H9 (cell line): Measurements from ENCODE around the gene APC. TPM values are rescaled to one million over a fixed set of nuclear protein-coding genes. Genes with fewer than 3 reads are reported as not detected.

Experiments
- DNase-seq: peaks from one replicate; pipeline ENCODE4 v3.0.0-alpha.2; 2017
- H2AFZ ChIP-seq: one replicate; pipeline ENCODE4 v1.6.1; 2013; ENCODE audit warnings: mild to moderate bottlenecking, low read length, control low read depth, moderate library complexity
- H2AK5ac ChIP-seq: 2 replicates; pipeline ENCODE4 v1.6.1; 2013; ENCODE audit warnings: low read length, control low read depth, mixed read lengths; ENCODE audit not compliant: insufficient read length
- H2BK120ac ChIP-seq: one replicate; pipeline ENCODE4 v1.6.1; 2013; ENCODE audit warnings: low read depth, mild to moderate bottlenecking, low read length, control low read depth, inconsistent platforms; ENCODE audit not compliant: poor library complexity, severe bottlenecking
- H2BK12ac ChIP-seq: 2 replicates; pipeline ENCODE4 v1.6.1; 2013; ENCODE audit warnings: low read length, control low read depth, mixed read lengths, low read depth; ENCODE audit not compliant: insufficient read length
- H2BK15ac ChIP-seq: 2 replicates; pipeline ENCODE4 v1.6.1; 2013; ENCODE audit warnings: low read depth, low read length, control low read depth
- H2BK20ac ChIP-seq: one replicate; pipeline ENCODE4 v1.6.1; 2013; ENCODE audit warnings: low read depth, mild to moderate bottlenecking, low read length, control low read depth, inconsistent platforms; ENCODE audit not compliant: poor library complexity, severe bottlenecking
- H2BK5ac ChIP-seq: 2 replicates; pipeline ENCODE4 v1.6.1; 2013; ENCODE audit warnings: low read length, control low read depth, mixed read lengths; ENCODE audit not compliant: insufficient read length
- H3K14ac ChIP-seq: 2 replicates; pipeline ENCODE4 v1.6.1; 2013; ENCODE audit warnings: low read length, control low read depth; ENCODE audit not compliant: insufficient read depth
- H3K18ac ChIP-seq: 2 replicates; pipeline ENCODE4 v1.6.1; 2013; ENCODE audit warnings: low read depth, mild to moderate bottlenecking, mixed read lengths, low read length, control low read depth; ENCODE audit not compliant: insufficient read length
- H3K23ac ChIP-seq: 2 replicates; pipeline ENCODE4 v1.6.1; 2013; ENCODE audit warnings: low read length, control low read depth, mixed read lengths, low read depth; ENCODE audit not compliant: insufficient read length
- H3K23me2 ChIP-seq: 2 replicates; pipeline ENCODE4 v1.6.1; 2013; ENCODE audit warnings: low read depth, mild to moderate bottlenecking, mixed read lengths, low read length, control low read depth; ENCODE audit not compliant: insufficient read length, poor library complexity, severe bottlenecking
- H3K27ac ChIP-seq: 2 replicates; pipeline ENCODE4 v1.5.1; 2013; ENCODE audit warnings: low read length, control low read depth, mixed read lengths, low read depth; ENCODE audit not compliant: insufficient read length
- H3K27me3 ChIP-seq: 2 replicates; pipeline ENCODE4 v1.6.1; 2013; ENCODE audit warnings: low read length, control low read depth, inconsistent platforms; ENCODE audit not compliant: insufficient read depth
- H3K4ac ChIP-seq: 2 replicates; pipeline ENCODE4 v1.6.1; 2013; ENCODE audit warnings: low read depth, mild to moderate bottlenecking, control low read depth, inconsistent platforms, low read length, moderate library complexity
- H3K4me1 ChIP-seq: 2 replicates; pipeline ENCODE4 v1.6.1; 2013; ENCODE audit warnings: low read length, control low read depth, inconsistent platforms; ENCODE audit not compliant: insufficient read depth
- H3K4me2 ChIP-seq: 2 replicates; pipeline ENCODE4 v1.6.1; 2013; ENCODE audit warnings: low read length, control low read depth, mixed read lengths; ENCODE audit not compliant: insufficient read length, insufficient read depth
- H3K56ac ChIP-seq: 2 replicates; pipeline ENCODE4 v1.6.1; 2013; ENCODE audit warnings: low read depth, mild to moderate bottlenecking, mixed read lengths, low read length, control low read depth; ENCODE audit not compliant: insufficient read length
- H3K79me1 ChIP-seq: 2 replicates; pipeline ENCODE4 v1.6.1; 2013; ENCODE audit warnings: low read depth, mild to moderate bottlenecking, moderate library complexity, low read length, control low read depth, inconsistent platforms; ENCODE audit not compliant: insufficient read depth, poor library complexity, severe bottlenecking
- H3K79me2 ChIP-seq: 2 replicates; pipeline ENCODE4 v1.6.1; 2013; ENCODE audit warnings: low read length, control low read depth, inconsistent platforms; ENCODE audit not compliant: insufficient read depth
- H3K9ac ChIP-seq: 2 replicates; pipeline ENCODE4 v1.6.1; 2013; ENCODE audit warnings: low read length, control low read depth, mixed read lengths; ENCODE audit not compliant: insufficient read length; ENCODE audit errors: extremely low read depth
- H3K9me3 ChIP-seq: one replicate; pipeline ENCODE4 v1.6.1; 2013; ENCODE audit warnings: low read depth, low read length, inconsistent platforms; ENCODE audit not compliant: control insufficient read depth
- H3T11ph ChIP-seq: one replicate; pipeline ENCODE4 v1.6.1; 2013; ENCODE audit warnings: mild to moderate bottlenecking, low read length, control low read depth, inconsistent platforms
- H4K20me1 ChIP-seq: one replicate; pipeline ENCODE4 v1.6.1; 2013; ENCODE audit not compliant: control insufficient read depth, insufficient read length, insufficient read depth
- H4K5ac ChIP-seq: 2 replicates; pipeline ENCODE4 v1.6.1; 2013; ENCODE audit warnings: low read depth, mild to moderate bottlenecking, mixed read lengths, low read length, control low read depth; ENCODE audit not compliant: insufficient read length
- H4K8ac ChIP-seq: replicated peaks from 2 replicates; pipeline ENCODE4 v1.6.1; 2013; ENCODE audit warnings: low read length, control low read depth, mixed read lengths, low read depth; ENCODE audit not compliant: insufficient read length
- H4K91ac ChIP-seq: 2 replicates; pipeline ENCODE4 v1.6.1; 2013; ENCODE audit warnings: low read depth, mild to moderate bottlenecking, moderate library complexity, mixed read lengths, low read length, control low read depth; ENCODE audit not compliant: insufficient read length
- H3K27ac Mint-ChIP-seq, 3 experiments: 2 replicates in 2 of 3; 3 replicates in 1 of 3; pipeline ENCODE4 v1.8.0; 2020 to 2021; ENCODE audit warnings: mixed read lengths in 3 of 3, mild to moderate bottlenecking in 1 of 3, moderate library complexity in 1 of 3
- H3K27me3 Mint-ChIP-seq: 2 replicates; pipeline ENCODE4 v1.8.0; 2021; ENCODE audit warnings: low read depth, mild to moderate bottlenecking, moderate library complexity, mixed read lengths
- H3K36me3 Mint-ChIP-seq, 3 experiments: 2 replicates in 2 of 3; 3 replicates in 1 of 3; pipeline ENCODE4 v1.8.0; 2020 to 2021; ENCODE audit warnings: low read depth in 3 of 3, mixed read lengths in 3 of 3; ENCODE audit not compliant: insufficient read depth in 1 of 3
- H3K4me1 Mint-ChIP-seq, 2 experiments: 2 replicates each; pipeline ENCODE4 v1.8.0; 2020; ENCODE audit warnings: mixed read lengths in 2 of 2
- H3K4me3 Mint-ChIP-seq, 2 experiments: 2 replicates in 1 of 2; 3 replicates in 1 of 2; pipeline ENCODE4 v1.8.0; 2020 to 2021; ENCODE audit warnings: mild to moderate bottlenecking in 2 of 2, mixed read lengths in 2 of 2, moderate library complexity in 1 of 2
- H3K9me3 Mint-ChIP-seq, 2 experiments: 2 replicates in 1 of 2; 3 replicates in 1 of 2; pipeline ENCODE4 v1.8.0; 2020; ENCODE audit warnings: mild to moderate bottlenecking in 2 of 2, mixed read lengths in 2 of 2, moderate library complexity in 1 of 2
- CTCF ChIP-seq: fragments of 200-600 bp; sonication (generic); conservative IDR thresholded peaks from 3 replicates; pipeline ENCODE4 v1.8.0; 2021; ENCODE audit warnings: antibody characterized with exemption, mild to moderate bottlenecking
- WGBS: extraction: QIAGEN DNeasy Blood & Tissue Kit; methylation state at CpG from one replicate; pipeline ENCODE4 v1.1.7; 2013; ENCODE audit warnings: missing lambda C conversion rate, low lambda C conversion rate, mixed read lengths; ENCODE audit not compliant: insufficient read length; ENCODE audit errors: extremely low coverage; 5-methylcytosine and 5-hydroxymethylcytosine counted together
- total RNA-seq: library from RNA; stranded (reverse); gene quantifications from 2 replicates; pipeline ENCODE4 v1.2.1, GENCODE V29; 2021

Gene APC
- total RNA-seq, 1 experiment from 2014 or later = 29.3 TPM

DNA sequence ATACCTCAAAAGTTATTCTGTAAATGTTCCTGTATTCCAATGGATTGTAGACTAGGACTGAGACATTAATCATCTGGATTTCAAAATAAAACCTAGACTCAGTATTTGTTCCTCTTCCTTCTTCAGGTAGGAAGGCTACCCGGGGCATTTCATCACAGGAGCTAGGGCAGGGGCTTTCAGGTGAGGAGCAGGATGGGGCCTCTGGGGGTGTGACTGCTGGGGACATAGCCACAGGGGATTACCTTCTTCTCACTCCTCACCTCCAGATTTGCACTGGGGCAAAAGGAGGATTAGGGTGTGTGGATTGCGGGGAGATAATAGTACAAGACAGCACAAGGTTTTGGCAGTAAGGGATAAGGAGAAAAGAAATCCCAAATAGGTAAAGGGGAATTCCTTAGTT is 85.5 kb downstream of the APC start:
- H2AK5ac ChIP-seq = no peak overlapping the region
- H4K8ac ChIP-seq = no peak overlapping the region
- H3K27ac Mint-ChIP-seq = peak overlapping the region; percentile 63 to 89 (median 83); a peak in 6 of 7 replicates
- H3K27ac ChIP-seq = no peak overlapping the region
- no peaks in the 10 kb centered on the region for H3K9me3 Mint-ChIP-seq
- no peak overlapping the region for H2BK120ac ChIP-seq
- H3K56ac ChIP-seq = no peak overlapping the region
- no peak overlapping the region for H3K18ac ChIP-seq
- H3K23ac ChIP-seq = no peak overlapping the region
- H3K4me2 ChIP-seq = no peak overlapping the region
- no peak overlapping the region for H3K14ac ChIP-seq
- no peak overlapping the region for H2BK20ac ChIP-seq
- H3K79me2 ChIP-seq = no peaks in the 10 kb centered on the region
- peaks cover 24 to 40% (median 30%) of the 10 kb centered on the region in 3 experiments for H3K36me3 Mint-ChIP-seq
- H2BK12ac ChIP-seq = no peak overlapping the region
- peaks cover 2% of the 10 kb centered on the region; the same call in 1 of the 2 replicates for H3K4me1 ChIP-seq
- H4K20me1 ChIP-seq = no peaks in the 10 kb centered on the region
- no peaks in the 10 kb centered on the region for H3K79me1 ChIP-seq
- no peak overlapping the region for H3K4me3 Mint-ChIP-seq
- H3K9me3 ChIP-seq = no peaks in the 10 kb centered on the region
- no peak overlapping the region for H2BK15ac ChIP-seq
- no peak overlapping the region for H2BK5ac ChIP-seq
- H3T11ph ChIP-seq = no peak overlapping the region
- H4K5ac ChIP-seq = no peak overlapping the region
- no peak overlapping the region for H3K4ac ChIP-seq
- H3K4me1 Mint-ChIP-seq = peaks cover 25 to 33% of the 10 kb centered on the region in 2 experiments
- no peak for TF ChIP-seq CTCF
- H2AFZ ChIP-seq = no peak overlapping the region
- no peak for DNase-seq
- no peak overlapping the region for H3K9ac ChIP-seq
- H4K91ac ChIP-seq = no peak overlapping the region
- no peaks in the 10 kb centered on the region for H3K27me3 Mint-ChIP-seq
- H3K27me3 ChIP-seq = no peaks in the 10 kb centered on the region
- no CpG with 5 or more reads among the region's 2 CpGs for WGBS
- no peaks in the 10 kb centered on the region for H3K23me2 ChIP-seq
